ENCODE measurements around the gene CAMP.

Gene CAMP

DNA sequence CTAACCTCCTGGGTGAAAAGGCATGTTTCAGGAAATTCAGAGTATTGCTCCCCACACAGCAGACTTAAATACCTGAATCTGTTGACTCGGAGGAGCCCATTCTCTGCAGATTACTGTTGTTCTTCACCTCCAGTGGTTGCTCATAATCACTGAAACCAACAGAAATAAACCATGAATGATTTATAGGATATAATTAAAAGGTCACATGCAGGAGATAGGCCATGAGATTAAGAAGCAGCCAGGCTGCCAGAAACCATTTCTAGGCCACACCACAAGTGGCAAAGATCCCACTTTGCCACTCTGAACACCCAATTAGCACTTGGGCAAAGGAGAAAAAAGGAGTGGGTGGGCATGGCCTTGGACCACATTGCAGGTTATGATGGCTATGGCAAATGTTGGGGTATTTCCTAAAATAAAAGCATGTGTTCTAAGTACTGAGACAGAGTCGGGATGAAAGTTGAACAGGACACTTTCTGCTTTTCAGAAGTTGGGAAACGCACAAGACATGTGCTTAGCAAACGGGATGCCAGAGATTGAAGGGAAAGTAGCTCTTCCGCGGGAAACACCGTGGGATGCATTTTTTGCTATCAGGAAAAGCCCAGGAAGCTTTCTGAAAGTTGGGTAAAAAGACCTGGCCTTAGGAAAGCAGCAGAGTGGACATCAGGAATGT lies 36.5 kb upstream of the CAMP start:
- peak overlapping the region; percentile 90 for H3K27ac ChIP-seq
- TF ChIP-seq, protein P1, sequence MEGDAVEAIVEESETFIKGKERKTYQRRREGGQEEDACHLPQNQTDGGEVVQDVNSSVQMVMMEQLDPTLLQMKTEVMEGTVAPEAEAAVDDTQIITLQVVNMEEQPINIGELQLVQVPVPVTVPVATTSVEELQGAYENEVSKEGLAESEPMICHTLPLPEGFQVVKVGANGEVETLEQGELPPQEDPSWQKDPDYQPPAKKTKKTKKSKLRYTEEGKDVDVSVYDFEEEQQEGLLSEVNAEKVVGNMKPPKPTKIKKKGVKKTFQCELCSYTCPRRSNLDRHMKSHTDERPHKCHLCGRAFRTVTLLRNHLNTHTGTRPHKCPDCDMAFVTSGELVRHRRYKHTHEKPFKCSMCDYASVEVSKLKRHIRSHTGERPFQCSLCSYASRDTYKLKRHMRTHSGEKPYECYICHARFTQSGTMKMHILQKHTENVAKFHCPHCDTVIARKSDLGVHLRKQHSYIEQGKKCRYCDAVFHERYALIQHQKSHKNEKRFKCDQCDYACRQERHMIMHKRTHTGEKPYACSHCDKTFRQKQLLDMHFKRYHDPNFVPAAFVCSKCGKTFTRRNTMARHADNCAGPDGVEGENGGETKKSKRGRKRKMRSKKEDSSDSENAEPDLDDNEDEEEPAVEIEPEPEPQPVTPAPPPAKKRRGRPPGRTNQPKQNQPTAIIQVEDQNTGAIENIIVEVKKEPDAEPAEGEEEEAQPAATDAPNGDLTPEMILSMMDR (conservative IDR thresholded peaks at IDR 0.05) = no peak
- TF ChIP-seq ZFX (IDR thresholded peaks at IDR 0.05) = no peak

DNA sequence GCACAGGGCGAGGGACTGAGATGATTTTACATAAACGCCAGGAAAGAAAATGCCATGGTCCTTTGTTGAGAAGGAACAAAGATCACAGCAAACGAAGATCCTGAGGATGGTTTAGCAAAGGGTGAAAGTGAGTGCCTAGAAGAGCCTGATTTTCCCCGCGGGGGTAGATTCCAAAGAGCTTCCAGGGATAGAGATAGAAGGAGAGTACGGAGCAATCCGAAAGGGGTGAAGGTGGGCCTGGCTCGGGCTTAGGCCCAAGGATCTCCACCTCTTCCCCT lies 36.1 kb upstream of the CAMP start:
- H3K27ac ChIP-seq = peak overlapping the region; percentile 90
- TF ChIP-seq, protein P1 (conservative IDR thresholded peaks at IDR 0.05) = no peak
- TF ChIP-seq ZFX (IDR thresholded peaks at IDR 0.05) = no peak

DNA sequence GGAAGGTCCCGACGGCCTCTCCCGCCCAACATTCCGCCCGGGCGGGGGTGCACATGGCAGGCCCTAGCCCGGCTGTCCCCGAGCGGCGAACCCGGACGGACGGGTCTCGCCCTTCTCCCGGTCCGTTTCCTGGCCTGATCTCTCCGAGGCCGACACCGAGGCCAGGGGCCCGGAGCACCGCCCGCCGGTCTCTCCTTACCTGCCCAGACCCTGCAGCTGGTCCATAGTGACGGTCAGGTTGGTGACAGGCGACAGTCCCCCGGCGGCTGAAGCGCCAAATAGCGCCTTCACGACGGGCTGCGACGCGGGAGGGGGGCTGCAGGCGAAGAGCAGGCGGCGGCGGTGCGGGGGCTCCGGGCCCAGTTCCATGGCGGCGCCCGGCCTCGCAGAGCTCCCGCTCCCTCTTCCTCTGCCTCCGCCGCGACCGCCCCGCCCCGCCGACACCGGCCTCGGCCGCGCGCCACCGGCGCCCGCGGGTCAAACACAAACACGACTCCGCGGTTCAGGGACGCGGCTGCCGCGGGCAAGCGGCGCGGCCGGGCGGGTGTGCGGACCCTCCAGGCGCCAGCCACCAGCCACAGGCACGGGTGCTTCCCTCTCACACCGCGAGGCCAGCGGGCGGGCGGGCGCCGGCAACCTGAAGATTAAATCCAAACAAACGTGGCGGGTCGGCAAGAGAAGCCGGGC lies 35.6 kb upstream of the CAMP start:
- H3K27ac ChIP-seq = peak overlapping the region; percentile 90
- TF ChIP-seq, protein P1 (conservative IDR thresholded peaks at IDR 0.05) = no peak
- TF ChIP-seq ZFX (IDR thresholded peaks at IDR 0.05) = peak; percentile 79

DNA sequence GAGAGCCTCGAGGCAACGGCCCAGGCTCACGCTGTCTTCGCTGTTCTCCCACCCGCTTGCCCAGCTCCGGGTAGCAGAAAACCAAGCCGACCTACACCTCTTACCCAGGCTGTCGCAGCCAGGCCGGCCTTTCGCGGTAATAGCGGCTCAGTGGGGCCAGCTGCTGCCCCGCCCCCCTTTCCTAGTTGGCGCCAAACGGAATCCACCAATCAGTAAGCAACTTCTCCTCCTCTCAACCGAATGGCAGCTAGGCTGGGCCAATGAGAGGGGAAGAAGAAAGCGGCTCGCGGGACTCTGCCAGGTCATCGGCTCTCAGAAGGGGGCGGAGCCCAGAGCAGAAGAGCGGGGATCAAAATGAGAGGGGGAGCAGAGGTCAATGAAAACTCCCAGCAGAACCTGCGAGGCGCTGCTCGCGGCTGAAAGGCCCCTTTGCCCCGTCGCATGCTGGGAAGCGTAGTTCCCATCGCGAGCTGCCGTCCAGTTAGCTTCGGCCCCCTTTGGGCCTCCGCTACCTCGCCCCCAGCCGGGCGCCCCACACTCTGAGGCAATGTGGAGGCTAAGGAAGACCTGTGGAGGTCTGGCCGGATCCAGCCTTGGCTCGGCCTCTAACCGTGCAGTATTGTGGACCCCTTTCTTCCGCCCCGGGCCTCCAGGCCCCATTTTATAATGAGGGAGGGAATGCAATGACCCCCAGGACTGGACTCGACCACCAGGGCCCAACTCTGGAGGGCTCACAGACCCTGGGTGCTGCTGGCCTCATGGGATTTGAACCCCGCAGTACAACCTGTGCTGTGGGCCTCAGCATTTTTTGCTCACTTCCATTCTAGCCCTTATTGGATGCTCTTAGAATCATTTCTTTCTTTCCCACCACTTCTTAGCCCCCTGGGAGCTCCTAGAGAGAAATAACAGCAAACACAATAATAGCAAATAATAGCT lies 34.8 kb upstream of the CAMP start, which contains the start of gene CDC25A:
Gene CDC25A, minus strand, starts transcription at position 152 of the 936 bp plus-strand sequence. CDS start 470 bp downstream, outside the sequence.
- TF ChIP-seq ZFX (IDR thresholded peaks at IDR 0.05) = no peak
- TF ChIP-seq, protein P1 (conservative IDR thresholded peaks at IDR 0.05) = no peak
- H3K27ac ChIP-seq = peak within 1 kb of the TSS; percentile 90

DNA sequence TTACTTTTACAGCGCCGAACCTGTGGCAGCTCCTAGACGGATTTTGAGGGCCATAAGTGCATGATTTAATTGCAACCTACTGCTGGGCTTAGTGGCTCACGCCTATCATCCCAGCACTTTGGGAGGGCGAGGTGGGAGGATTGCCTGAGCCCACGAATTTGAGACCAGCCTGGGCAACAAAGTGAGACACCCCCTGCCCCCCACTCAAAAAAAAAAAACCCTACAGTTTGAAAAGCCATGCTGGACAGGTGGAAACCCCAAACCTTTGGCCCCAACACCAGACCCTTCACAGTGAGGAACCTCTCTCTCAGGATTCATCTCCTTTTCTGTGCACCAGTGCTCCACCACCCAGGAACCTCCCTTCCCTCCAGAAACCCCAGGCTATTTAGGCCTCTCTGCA lies 34.0 kb upstream of the CAMP start:
- no peak for TF ChIP-seq ZFX (IDR thresholded peaks at IDR 0.05)
- TF ChIP-seq, protein P1 (conservative IDR thresholded peaks at IDR 0.05) = no peak
- H3K27ac ChIP-seq = no peak overlapping the region

DNA sequence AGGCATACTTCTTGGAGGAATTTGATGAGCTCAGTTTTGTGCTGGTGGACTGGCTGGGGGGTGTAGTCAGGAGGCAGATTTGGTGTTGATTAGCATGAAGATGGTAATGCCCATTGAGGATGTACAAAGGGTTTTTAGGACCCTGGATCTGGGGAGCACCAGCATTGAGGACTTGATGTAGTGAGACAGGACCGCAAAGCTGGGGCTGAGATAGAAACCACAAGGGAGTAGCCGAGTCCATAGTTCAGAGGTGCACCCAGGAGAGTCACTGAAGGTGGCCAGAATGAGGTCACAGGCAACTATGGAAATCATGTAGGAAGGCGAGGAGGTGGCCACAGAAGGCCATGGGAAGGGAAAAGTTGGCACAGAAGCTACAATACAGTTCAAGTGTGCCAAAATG lies 32.4 kb upstream of the CAMP start:
- no peak for TF ChIP-seq ZFX (IDR thresholded peaks at IDR 0.05)
- TF ChIP-seq, protein P1 (conservative IDR thresholded peaks at IDR 0.05) = no peak
- H3K27ac ChIP-seq = no peak overlapping the region
